Right lobe of liver (tissue), 6 donors: ENCODE measurements around the gene NOL4L. TPM values are rescaled to one million over a fixed set of nuclear protein-coding genes. Genes with fewer than 3 reads are reported as not detected.

Experiments
- ATAC-seq, 4 donors: fragments of 200-7000 bp; cut with Tn5 transposase; one replicate each; pipeline ENCODE4 v1.9.1; 2020; ENCODE audit warnings: mild to moderate bottlenecking in 4 of 4, moderate library complexity in 4 of 4
- DNase-seq, 3 donors: peaks; one replicate each; pipeline ENCODE4 v3.0.0-alpha.2; 2020
- H3K27ac ChIP-seq, 3 donors: fragments of 200-600 bp; one replicate each; pipeline ENCODE4 v1.8.0; 2022
- H3K27me3 ChIP-seq, 2 donors: fragments of 200-600 bp; one replicate each; pipeline ENCODE4 v1.8.0; 2022
- H3K36me3 ChIP-seq, 4 donors: fragments of 200-600 bp; sonication (generic) in 1 of 4; one replicate each; pipeline versions ENCODE4 v1.5.1 to v1.8.0; 2017 to 2022; ENCODE audit warnings: control low read depth in 1 of 4
- H3K4me1 ChIP-seq, 4 donors: fragments of 200-600 bp; sonication (generic) in 1 of 4; one replicate each; pipeline versions ENCODE4 v1.5.1 to v1.8.0; 2017 to 2022; ENCODE audit warnings: control low read depth in 1 of 4
- H3K4me3 ChIP-seq, 3 donors: fragments of 200-600 bp; one replicate each; pipeline ENCODE4 v1.8.0; 2022
- H3K9me3 ChIP-seq, 4 donors: fragments of 200-600 bp; sonication (generic) in 1 of 4; one replicate each; pipeline versions ENCODE4 v1.5.1 to v1.8.0; 2017 to 2022; ENCODE audit warnings: control low read depth in 1 of 4
- POLR2A ChIP-seq: fragments of 450-650 bp; IDR thresholded peaks from one replicate; pipeline ENCODE4 v1.6.1; 2017; ENCODE audit warnings: antibody characterized with exemption, mild to moderate bottlenecking
- WGBS: methylation state at CpG from one replicate; pipeline ENCODE4 v1.1.6; 2018; ENCODE audit warnings: low coverage, low lambda C conversion rate; ENCODE audit not compliant: insufficient coverage; ENCODE audit errors: missing lambda C conversion rate; 5-methylcytosine and 5-hydroxymethylcytosine counted together
- intact Hi-C, 2 donors: fragments of 100-400 bp; cut with DNase I; formaldehyde crosslinking; loops; one replicate each; pipeline versions ENCODE4 v1.11.2 to v1.14.1; 2022
- total RNA-seq, 6 experiments: library from RNA; depleted of rRNA in 2 of 6; stranded (reverse); fragments of >200 nt in 2 of 6; fragmentation: NEBNext Ultra II Directional in 3 of 6; extraction: Animal tissue kit (Norgen Biotek cat#: 25700) in 3 of 6; gene quantifications; one replicate each; pipeline versions ENCODE4 v1.1.0 to v1.2.4, GENCODE V29; 2016 to 2023
- TF ChIP-seq, protein P1 (sequence below), 4 donors: fragments of 200-600 bp in 3 of 4; fragments of 450-650 bp in 1 of 4; IDR thresholded peaks; one replicate each; pipeline versions ENCODE4 v1.5.1 to v1.8.0; 2016 to 2022; ENCODE audit warnings: antibody characterized with exemption in 4 of 4, mild to moderate bottlenecking in 2 of 4
- donor health status: DM: no; HTN: yes; CAD: no.
- donor health status: DM: no; HTN: no; CAD: no.
- donor health status: DM: no; HTN: no; CAD: no.
- donor health status: DM: no; HTN: yes; CAD: no.
- donor health status: DM: no; HTN: yes; CAD: no.

The NOL4L gene
- total RNA-seq, 6 experiments from 2014 or later, result 4.3 to 6.5 (median 5.7) TPM

DNA sequence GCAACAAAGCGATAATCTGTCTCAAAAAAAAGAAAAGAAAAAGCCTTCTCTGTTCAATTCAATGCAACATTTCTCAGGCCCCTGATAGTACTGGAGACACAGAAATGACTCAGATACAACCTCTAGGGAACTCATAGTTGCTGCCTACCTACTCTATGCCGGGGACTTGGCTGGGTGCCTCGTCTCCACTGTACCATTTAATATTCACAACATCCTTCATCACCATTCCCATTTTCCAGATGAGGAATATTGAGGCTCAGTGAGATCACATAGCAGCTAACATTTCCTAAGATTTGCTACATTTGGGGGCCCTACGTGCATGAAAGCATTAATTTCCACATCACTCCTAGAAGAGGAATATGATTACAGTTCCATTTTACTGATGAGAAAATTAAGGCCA is 7.5 kb downstream of the NOL4L start:
- ATAC-seq (no peak), DNase-seq (no peak)
- Histone ChIP-seq H3K9me3 (no peaks in the 10 kb centered on the region), H3K27ac (no peak overlapping the region), H3K4me1 (no peaks in the 10 kb centered on the region), H3K4me3 (no peak overlapping the region), H3K27me3 (no peaks in the 10 kb centered on the region), H3K36me3 (no peaks in the 10 kb centered on the region)
- 67% methylated on average over 3 of the region's 4 CpGs for WGBS
- TF ChIP-seq, protein P1, sequence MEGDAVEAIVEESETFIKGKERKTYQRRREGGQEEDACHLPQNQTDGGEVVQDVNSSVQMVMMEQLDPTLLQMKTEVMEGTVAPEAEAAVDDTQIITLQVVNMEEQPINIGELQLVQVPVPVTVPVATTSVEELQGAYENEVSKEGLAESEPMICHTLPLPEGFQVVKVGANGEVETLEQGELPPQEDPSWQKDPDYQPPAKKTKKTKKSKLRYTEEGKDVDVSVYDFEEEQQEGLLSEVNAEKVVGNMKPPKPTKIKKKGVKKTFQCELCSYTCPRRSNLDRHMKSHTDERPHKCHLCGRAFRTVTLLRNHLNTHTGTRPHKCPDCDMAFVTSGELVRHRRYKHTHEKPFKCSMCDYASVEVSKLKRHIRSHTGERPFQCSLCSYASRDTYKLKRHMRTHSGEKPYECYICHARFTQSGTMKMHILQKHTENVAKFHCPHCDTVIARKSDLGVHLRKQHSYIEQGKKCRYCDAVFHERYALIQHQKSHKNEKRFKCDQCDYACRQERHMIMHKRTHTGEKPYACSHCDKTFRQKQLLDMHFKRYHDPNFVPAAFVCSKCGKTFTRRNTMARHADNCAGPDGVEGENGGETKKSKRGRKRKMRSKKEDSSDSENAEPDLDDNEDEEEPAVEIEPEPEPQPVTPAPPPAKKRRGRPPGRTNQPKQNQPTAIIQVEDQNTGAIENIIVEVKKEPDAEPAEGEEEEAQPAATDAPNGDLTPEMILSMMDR (IDR thresholded peaks at IDR 0.05), result no peak
- TF ChIP-seq POLR2A, result no peak
- intact Hi-C loops, result no loop called here

DNA sequence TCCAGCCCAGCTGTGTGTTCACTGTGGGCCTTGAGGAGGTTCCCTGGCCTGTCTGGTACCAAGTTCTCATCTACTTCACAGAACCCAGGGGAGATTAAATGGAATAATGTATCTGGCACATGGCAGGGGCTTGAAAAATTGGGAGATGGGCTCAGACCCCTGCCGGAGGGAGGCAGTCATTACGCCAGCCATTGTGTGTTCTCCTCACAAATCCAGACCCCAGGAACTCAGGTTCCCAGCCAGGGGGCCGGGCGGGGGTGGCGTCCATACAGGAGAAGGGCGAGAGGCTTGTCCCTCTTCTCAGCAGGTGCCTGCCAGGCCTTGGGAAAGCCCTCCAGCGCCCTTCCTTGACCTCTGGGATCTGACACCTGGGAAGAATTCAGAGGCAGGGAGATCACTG is 8.1 kb downstream of the NOL4L start:
- DNase-seq (no peak), ATAC-seq (no peak)
- no peak for TF ChIP-seq POLR2A
- TF ChIP-seq, protein P1 (IDR thresholded peaks at IDR 0.05), result no peak
- H3K27me3 ChIP-seq, result no peaks in the 10 kb centered on the region
- no peak overlapping the region for H3K27ac ChIP-seq
- H3K4me1 ChIP-seq, result no peaks in the 10 kb centered on the region
- H3K9me3 ChIP-seq, result no peaks in the 10 kb centered on the region
- H3K36me3 ChIP-seq, result no peaks in the 10 kb centered on the region
- intact Hi-C loops, result no loop called here
- WGBS, result 30% methylated on average over 2 of the region's 7 CpGs
- H3K4me3 ChIP-seq, result no peak overlapping the region

DNA sequence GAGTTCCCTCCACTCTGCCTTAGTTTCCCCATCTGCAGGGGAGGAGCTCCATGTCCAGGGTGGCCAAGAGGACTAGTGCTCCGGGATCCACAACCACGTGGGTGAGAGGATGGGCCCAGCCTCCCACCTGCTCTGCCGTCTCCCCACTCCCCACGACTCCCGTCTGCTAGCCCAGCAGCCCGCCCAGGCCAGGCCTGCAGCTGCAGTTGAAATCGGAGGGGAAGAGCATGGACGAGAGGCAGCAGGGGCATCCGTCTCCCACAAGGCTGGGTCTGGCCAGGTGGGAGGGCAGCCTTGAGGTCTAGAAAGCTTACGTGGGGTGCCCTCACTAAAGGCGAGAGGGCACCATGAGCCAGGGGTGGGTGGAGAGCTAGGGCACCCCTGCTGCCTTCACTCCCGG is 8.6 kb downstream of the NOL4L start:
- H3K36me3 ChIP-seq, result no peaks in the 10 kb centered on the region
- no peak overlapping the region for H3K27ac ChIP-seq
- H3K4me3 ChIP-seq, result no peak overlapping the region
- H3K4me1 ChIP-seq, result no peaks in the 10 kb centered on the region
- no CpG with 5 or more reads among the region's 12 CpGs for WGBS
- H3K9me3 ChIP-seq, result no peaks in the 10 kb centered on the region
- intact Hi-C loops, result no loop called here
- DNase-seq (no peak), ATAC-seq (no peak)
- TF ChIP-seq POLR2A, result no peak
- TF ChIP-seq, protein P1 (IDR thresholded peaks at IDR 0.05), result no peak
- H3K27me3 ChIP-seq, result no peaks in the 10 kb centered on the region

DNA sequence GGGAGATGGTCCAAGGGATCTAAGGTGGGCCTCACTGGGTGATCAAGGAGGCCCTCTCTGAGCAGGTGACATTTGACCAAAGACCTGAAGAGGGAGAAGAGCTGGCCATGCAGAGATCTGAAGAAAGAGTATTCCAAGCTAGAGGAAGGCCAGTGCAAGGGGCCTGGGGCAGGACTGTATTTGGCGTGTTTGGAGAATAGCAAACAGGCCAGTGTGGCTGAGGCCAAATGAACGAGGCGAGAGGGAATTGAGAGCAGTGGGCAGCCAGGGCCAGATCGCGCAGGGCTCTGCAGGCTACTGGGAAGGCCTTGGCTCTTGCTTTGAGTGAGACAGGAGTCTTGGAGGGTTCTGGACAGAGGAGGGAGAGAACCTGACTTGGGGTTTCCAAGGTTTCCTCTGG is 9.3 kb downstream of the NOL4L start:
- no peaks in the 10 kb centered on the region for H3K36me3 ChIP-seq
- WGBS, result 89% methylated on average over 5 of the region's 5 CpGs
- H3K27me3 ChIP-seq, result no peaks in the 10 kb centered on the region
- intact Hi-C loops, result no loop called here
- DNase-seq, result no peak
- TF ChIP-seq, protein P1 (IDR thresholded peaks at IDR 0.05), result no peak
- no peak for TF ChIP-seq POLR2A
- no peak overlapping the region for H3K4me3 ChIP-seq
- ATAC-seq, result no peak
- H3K9me3 ChIP-seq, result no peaks in the 10 kb centered on the region
- no peaks in the 10 kb centered on the region for H3K4me1 ChIP-seq
- H3K27ac ChIP-seq, result no peak overlapping the region

DNA sequence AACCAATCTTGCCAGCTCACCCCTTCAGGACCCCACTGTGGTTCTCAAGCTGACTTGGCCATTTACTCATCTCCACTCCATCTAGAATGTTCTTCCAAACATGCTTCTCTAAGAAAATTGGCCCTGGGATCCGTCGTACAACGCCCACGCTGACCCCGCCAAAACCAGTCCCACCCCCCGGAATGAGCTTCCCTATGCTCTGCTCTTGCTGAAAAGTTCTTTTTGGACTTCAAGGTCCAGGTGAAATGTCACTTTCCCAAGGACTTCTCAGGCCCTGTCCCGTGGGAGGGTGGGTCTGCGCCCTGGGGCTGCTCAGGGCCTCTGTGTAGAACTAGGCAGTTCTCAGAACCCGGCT is 9.9 kb downstream of the NOL4L start:
- H3K27ac ChIP-seq, result no peak overlapping the region
- ATAC-seq, result no peak
- no peak for DNase-seq
- no peak overlapping the region for H3K4me3 ChIP-seq
- no peaks in the 10 kb centered on the region for H3K4me1 ChIP-seq
- no peaks in the 10 kb centered on the region for H3K36me3 ChIP-seq
- intact Hi-C loops, result no loop called here
- WGBS, result 84% methylated on average over 9 of the region's 9 CpGs
- no peaks in the 10 kb centered on the region for H3K9me3 ChIP-seq
- no peaks in the 10 kb centered on the region for H3K27me3 ChIP-seq
- no peak for TF ChIP-seq POLR2A
- TF ChIP-seq, protein P1 (IDR thresholded peaks at IDR 0.05), result no peak
